Activated CD8-positive, alpha-beta memory T cell treated with anti-CD3 and anti-CD28 coated beads for 48 hours (primary cell): ENCODE results near the gene CAP2.
"Not testable (repeated sequence)": the region's sequence is repeated elsewhere in the genome, so short reads cannot be mapped to it uniquely, and the experiment has no call there.

Experiments
- DNase-seq, 3 experiments: peaks; one replicate each; pipeline ENCODE4 v3.0.0-alpha.2; 2020; ENCODE audit warnings: low read depth in 2 of 3, low spot score in 2 of 3

CAP2 gene

GRCh38 chr6:17396256-17396655 lies 2.9 kb downstream of the CAP2 start:
- no peak for DNase-seq

- no peak for DNase-seq
Observed at GRCh38 chr6:17397764-17398194, 4.4 kb downstream of the CAP2 start.

GRCh38 chr6:17405181-17405943 lies 12.0 kb downstream of the CAP2 start:
- DNase-seq, result not testable (repeated sequence)

DNA sequence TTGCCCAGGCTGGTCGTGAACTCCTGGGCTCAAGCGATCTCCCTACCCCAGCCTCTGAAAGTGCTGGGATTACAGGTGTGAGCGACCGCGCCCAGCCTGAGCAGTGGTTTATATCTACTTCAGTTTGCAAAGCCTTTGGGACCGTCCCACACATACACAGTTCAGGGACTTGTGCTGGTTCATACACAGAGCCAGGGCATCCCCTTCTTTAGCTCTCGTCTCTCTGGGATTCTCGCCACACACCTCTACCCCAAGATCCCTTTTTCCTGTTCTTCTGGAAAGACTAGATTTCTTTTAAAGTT lies 12.5 kb downstream of the CAP2 start:
- no peak for DNase-seq

DNA sequence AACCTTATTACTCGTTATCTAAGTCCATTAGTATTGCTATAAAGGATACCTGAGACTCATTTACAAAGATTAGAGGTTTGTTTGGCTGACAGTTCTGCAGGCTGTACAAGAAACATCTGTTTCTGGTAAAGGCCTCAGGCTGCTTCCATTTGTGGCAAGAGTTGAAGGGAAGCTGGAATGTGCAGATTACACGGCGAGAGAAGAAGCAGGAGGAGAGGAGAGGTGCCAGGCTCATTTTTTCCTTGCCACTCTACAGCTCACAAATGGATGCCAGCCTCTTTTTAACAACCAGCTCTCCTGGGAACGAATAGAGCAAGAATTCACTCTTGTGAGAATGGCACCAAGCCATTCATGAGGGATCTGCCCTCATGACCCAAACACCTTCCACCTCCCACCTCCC lies 14.7 kb downstream of the CAP2 start:
- DNase-seq, result no peak

- DNase-seq, result no peak
Observed at GRCh38 chr6:17410281-17410680, 16.9 kb downstream of the CAP2 start.

DNA sequence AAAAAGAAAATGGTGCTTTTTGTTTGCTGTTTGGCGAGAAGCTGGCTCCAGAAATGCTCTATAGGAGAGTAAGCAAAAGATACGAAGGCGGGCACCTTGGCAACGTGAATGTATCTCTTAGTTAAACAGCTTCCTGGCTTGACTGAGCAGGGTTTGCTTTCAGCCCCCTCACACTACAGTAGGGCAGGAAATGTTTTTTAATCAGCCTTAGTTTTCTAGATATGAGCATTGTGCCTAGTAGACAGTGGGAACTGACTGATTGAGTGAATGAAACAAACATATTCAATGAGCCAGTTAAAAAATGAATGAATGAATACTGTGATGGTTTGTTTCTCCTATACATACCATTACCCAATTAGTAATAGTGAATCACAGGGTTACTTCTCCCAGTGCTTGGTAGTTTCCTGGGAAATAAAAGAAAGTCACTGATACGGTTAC lies 19.9 kb downstream of the CAP2 start:
- no peak for DNase-seq

DNA sequence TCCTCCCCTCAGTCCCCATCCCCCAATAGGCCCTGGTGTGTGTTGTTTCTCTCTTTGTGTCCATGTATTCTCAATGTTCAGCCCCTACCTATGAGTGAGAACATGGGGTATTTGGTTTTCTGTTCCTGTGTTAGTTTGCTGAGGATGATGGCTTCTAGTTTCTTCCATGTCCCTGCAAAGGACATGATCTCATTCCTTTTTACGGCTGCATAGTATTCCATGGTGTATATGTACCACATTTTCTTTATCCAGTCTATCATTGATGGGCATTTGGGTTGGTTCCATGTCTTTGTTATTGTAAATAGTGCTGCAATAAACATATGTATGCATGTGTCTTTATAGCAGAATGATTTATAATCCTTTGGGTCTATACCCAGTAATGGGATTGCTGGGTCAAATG lies 21.0 kb downstream of the CAP2 start:
- DNase-seq, result not testable (repeated sequence)

- no peak for DNase-seq
Observed at GRCh38 chr6:17415321-17415720, 21.9 kb downstream of the CAP2 start.

- no peak for DNase-seq
Observed at GRCh38 chr6:17416806-17417205, 23.4 kb downstream of the CAP2 start.

DNA sequence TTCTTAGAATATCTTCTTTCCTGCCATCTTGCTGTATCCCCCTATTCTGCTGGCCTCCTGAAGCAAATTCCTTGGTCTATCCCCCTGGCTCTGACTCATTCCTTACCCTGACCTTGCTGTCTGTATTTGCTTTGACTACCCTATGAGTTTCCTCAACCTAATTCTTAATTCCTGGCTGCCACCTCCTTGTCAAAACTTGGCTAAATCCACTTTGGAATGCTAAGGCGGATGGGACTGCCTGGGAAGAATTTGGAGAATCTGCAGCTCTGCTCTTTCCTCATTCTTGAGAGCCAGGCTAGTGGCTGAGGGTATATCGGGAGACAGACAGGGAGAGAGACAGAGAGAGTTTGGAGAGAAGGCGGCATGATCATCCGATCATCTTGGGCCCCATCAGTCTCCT lies 24.4 kb downstream of the CAP2 start:
- DNase-seq, result no peak

GRCh38 chr6:17418281-17419188 lies 25.1 kb downstream of the CAP2 start:
- no peak for DNase-seq

DNA sequence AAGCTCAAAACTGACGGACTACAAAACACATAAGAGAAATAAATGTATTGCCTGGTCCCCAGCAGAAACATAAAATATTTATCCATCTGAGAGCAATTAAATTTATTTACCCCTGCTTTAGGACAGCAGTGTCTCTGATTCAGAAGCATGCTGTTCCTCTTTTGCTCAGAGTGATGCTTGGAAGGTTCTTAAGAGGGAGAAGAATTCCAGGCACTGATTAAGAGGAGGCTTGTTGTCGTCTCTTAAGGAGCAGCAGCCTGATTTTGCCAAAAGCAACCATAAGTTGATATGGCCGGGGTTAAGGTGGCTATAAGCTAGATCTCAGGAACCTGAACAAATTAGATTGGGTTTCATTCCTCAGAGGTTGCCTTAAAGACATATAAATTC lies 25.8 kb downstream of the CAP2 start:
- DNase-seq, result no peak

- DNase-seq, result no peak
Observed at GRCh38 chr6:17420368-17420767, 27.0 kb downstream of the CAP2 start.

DNA sequence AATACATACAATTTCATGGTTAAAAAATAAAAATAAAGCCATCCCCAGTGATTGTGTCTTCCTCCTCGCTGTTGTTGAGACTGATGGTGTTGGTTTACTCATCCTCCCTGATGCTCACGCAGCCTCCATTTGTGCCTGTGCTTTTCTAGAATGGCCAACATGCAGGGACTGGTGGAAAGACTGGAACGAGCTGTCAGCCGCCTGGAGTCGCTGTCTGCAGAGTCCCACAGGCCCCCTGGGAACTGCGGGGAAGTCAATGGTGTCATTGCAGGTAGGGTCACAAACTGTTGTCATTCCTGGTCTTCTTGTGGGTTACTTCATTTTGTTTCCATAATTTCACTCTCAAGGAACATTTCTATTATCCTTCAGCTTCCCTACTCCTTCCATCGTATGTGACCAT lies 28.0 kb downstream of the CAP2 start:
- no peak for DNase-seq

GRCh38 chr6:17423026-17423425 lies 29.6 kb downstream of the CAP2 start:
- no peak for DNase-seq

GRCh38 chr6:17427062-17427461 lies 33.7 kb downstream of the CAP2 start:
- no peak for DNase-seq

DNA sequence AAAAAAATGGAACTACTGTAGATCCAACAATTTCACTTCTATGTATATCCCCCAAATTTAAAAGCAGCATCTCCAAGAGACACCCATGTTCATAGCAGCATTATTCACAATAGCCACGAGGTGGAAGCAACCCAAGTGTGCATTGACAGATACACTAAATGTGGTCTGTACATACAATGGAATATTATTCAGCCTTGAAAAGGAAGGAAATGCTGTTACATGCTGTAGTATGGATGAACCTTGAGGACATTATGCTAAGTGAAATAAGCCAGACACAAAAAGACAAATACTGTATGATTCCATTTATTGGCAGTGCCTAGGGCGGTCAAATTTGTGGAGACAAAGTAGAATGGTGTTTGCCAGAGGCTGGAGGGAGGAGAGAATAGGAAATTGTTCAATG lies 34.2 kb downstream of the CAP2 start:
- no peak for DNase-seq

DNA sequence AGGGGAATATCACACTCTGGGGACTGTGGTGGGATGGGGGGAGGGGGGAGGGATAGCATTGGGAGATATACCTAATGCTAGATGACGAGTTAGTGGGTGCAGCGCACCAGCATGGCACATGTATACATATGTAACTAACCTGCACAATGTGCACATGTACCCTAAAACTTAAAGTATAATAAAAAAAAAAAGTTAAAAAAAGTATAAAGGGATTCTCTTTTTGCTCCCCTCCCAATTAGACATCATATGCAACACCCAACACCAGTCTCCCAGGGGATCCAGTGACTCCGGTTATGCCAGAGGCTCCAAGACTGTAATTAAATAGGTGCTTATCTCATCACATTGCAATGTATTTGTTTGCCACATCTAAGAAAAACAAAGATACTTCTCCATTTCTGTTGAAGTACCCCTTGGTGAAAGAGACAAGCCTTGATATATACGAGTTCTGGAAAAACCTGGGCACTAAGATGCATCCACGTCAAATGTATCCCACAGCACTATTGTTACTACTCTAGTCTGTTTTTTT lies 35.3 kb downstream of the CAP2 start:
- not testable (repeated sequence) for DNase-seq

- no peak for DNase-seq
Observed at GRCh38 chr6:17429383-17430061, 36.1 kb downstream of the CAP2 start.

DNA sequence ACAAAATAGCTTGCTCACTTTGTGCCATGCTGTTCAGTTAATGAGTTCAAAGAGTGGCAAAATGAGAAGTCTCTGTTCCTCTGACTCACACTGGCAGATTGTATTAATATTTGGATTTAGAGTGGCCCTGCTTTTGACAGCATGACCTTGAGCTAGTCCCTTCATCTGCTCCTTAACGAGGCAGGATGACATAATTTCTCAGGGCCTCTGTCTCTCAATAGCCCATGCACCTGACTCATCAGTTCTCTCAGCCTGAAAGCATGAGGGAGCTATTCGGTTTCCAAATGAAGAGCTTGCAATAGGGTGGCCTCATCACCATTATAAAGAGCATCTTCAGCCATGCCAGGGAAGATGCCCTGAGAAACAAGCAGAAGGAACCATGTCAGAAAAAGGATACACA lies 38.2 kb downstream of the CAP2 start:
- DNase-seq, result no peak

- no peak for DNase-seq
Observed at GRCh38 chr6:17432356-17432755, 39.0 kb downstream of the CAP2 start.
